GM12875 (cell line): ENCODE data around the gene SCP2.

Experiments
- H3K4me3 ChIP-seq: one replicate; pipeline ENCODE4 v1.5.1; 2011; ENCODE audit warnings: low read depth, low read length, control low read depth
- TF ChIP-seq, protein P1 (sequence below): IDR thresholded peaks from 2 replicates; pipeline ENCODE4 v1.5.1; 2011; ENCODE audit warnings: low read depth, mild to moderate bottlenecking, control low read depth, inconsistent platforms, low read length, moderate library complexity, borderline replicate concordance; ENCODE audit not compliant: insufficient read depth

Gene SCP2

DNA sequence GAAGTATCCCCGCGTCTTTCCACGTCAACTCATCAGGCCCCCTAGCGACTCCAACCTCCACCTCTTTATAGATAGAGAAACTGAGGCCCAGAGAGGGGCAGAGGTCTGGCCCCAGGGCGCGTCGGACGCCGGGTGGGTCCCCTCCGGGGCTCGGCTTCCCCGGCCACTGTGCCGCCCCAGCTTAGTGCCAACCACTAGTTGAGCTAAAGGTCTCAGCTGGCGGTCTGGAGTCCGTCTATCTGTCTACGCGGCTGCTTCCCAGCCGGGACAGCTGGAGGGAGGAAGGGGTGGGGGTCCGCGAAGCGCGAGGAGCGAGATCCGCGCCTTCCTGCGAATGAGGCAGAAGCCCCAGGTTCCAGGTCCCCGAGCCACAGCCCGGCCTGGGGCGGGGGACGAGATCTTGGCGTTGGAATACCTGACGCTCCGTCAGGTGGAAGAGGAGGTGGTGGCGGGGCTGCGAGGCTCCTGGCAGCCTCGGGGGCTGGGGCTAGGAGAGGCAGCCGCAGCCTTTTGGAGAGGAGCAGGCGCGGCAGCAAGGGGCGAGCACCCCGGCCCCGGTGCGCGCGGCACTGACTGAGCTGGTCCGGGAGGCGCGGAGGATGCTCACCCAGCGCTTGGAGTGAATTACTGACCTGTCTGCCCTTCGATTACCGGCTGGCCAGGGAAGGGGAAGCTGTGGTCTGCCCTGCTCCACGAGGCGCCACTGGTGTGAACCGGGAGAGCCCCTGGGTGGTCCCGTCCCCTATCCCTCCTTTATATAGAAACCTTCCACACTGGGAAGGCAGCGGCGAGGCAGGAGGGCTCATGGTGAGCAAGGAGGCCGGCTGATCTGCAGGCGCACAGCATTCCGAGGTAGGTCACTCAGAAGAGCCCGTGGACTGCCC, 135.9 kb downstream of the SCP2 start:
- TF ChIP-seq, protein P1, sequence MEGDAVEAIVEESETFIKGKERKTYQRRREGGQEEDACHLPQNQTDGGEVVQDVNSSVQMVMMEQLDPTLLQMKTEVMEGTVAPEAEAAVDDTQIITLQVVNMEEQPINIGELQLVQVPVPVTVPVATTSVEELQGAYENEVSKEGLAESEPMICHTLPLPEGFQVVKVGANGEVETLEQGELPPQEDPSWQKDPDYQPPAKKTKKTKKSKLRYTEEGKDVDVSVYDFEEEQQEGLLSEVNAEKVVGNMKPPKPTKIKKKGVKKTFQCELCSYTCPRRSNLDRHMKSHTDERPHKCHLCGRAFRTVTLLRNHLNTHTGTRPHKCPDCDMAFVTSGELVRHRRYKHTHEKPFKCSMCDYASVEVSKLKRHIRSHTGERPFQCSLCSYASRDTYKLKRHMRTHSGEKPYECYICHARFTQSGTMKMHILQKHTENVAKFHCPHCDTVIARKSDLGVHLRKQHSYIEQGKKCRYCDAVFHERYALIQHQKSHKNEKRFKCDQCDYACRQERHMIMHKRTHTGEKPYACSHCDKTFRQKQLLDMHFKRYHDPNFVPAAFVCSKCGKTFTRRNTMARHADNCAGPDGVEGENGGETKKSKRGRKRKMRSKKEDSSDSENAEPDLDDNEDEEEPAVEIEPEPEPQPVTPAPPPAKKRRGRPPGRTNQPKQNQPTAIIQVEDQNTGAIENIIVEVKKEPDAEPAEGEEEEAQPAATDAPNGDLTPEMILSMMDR: no peak
- no peak overlapping the region for H3K4me3 ChIP-seq

- TF ChIP-seq, protein P1: no peak
- H3K4me3 ChIP-seq: no peak overlapping the region
Observed at GRCh38 chr1:53063744-53064515, 136.9 kb downstream of the SCP2 start.

DNA sequence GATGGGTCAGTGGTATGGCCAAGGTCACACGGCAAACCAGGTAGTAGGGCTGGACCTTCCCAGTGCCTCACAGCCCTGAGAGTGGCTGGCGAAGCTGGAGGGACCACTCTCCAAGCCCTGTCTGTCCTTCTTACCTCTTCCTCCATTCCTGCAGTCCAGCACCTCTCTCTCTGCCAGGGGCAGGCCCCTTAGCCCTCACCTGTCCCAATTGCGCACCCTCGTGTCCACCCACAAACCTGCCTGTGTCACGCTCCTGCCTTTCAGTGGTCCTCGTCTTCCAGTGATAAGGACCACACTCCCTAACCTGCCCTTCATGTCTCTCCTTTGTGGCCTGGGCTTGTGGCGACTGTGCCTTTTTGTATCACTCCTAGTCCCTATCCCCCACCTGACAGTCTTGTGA, 138.3 kb downstream of the SCP2 start:
- TF ChIP-seq, protein P1: no peak
- H3K4me3 ChIP-seq: no peak overlapping the region

GRCh38 chr1:53066488-53066887, 139.4 kb downstream of the SCP2 start:
- no peak overlapping the region for H3K4me3 ChIP-seq
- TF ChIP-seq, protein P1: no peak

DNA sequence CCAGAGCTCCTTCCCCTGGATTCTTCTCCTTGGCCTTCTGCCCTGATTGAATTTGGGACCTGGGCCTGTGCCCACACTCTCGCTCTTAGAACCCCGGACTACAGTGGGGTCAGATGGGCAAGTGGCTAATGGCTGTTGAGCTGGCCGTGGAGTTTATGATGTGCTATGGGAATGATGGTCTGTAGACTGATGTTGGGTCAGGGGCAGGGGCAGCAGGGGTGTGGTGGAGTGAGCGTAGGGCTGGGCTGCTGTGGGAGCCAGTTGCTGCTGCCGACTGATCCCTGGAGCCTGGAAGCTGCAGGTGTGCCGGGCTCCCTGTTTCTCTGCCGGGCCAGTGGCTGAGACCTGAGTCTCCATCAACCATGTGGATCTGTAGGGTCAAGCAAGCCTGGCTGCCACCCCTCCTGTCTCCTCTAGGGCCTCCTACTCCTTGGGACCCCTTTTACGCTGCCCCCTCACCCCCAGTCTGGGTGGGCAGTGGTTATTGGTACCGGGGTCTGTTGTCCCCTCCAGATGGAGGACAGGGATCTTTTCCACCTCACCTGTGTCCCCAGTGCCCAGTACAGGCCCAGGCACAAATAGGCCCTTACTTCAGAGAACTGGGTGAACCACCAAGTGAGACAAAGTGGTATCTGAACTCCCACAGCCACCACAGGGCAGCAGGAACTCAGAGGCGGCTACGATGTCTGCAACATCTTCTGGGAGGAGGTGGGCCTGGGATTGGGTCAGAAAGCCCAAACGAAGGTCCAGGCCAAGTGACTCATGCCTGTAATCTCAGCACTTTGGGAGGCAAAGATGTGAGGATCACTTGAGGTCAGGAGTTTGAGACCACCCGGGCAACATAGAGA, 140.0 kb downstream of the SCP2 start:
- TF ChIP-seq, protein P1: no peak
- H3K4me3 ChIP-seq: no peak overlapping the region

- H3K4me3 ChIP-seq: no peak overlapping the region
- TF ChIP-seq, protein P1: no peak
Observed at GRCh38 chr1:53067886-53068285, 140.8 kb downstream of the SCP2 start.
